ENCODE measurements around the gene OR4D2.
A peak's percentile ranks its signal among the peaks of the same experiment; 100 is the strongest.
"Not testable (repeated sequence)": the region's sequence is repeated elsewhere in the genome, so short reads cannot be mapped to it uniquely, and the experiment has no call there.

OR4D2 gene

GRCh38 chr17:58166682-58167081 lies at the start of gene OR4D2:
Gene OR4D2 (plus strand): TSS chr17:58166982. CDS start chr17:58169656, 2,674 bp downstream.
- no peak for DNase-seq (ENCODE audit: low read depth)

- DNase-seq (ENCODE audit: low read depth) = no peak
Measured at GRCh38 chr17:58117382-58117781, 49.4 kb upstream of the OR4D2 start.

- no peak for DNase-seq (ENCODE audit: low read depth)
Measured at GRCh38 chr17:58119491-58119890, 47.3 kb upstream of the OR4D2 start.

- DNase-seq (ENCODE audit: low read depth) = no peak
Measured at GRCh38 chr17:58120195-58120822, 46.5 kb upstream of the OR4D2 start.

GRCh38 chr17:58121925-58122324 lies 44.9 kb upstream of the OR4D2 start:
- peak; percentile 0 for DNase-seq (ENCODE audit: low read depth)

- DNase-seq (ENCODE audit: low read depth) = no peak
Measured at GRCh38 chr17:58127846-58128245, 38.9 kb upstream of the OR4D2 start.

GRCh38 chr17:58132697-58133096 lies 34.1 kb upstream of the OR4D2 start:
- not testable (repeated sequence) for DNase-seq (ENCODE audit: low read depth)

GRCh38 chr17:58136669-58137279 lies 30.0 kb upstream of the OR4D2 start:
- no peak for DNase-seq (ENCODE audit: low read depth)

- DNase-seq (ENCODE audit: low read depth) = no peak
Measured at GRCh38 chr17:58141505-58141904, 25.3 kb upstream of the OR4D2 start.

GRCh38 chr17:58143335-58143734 lies 23.4 kb upstream of the OR4D2 start:
- DNase-seq (ENCODE audit: low read depth) = not testable (repeated sequence)

GRCh38 chr17:58144801-58145200 lies 22.0 kb upstream of the OR4D2 start:
- no peak for DNase-seq (ENCODE audit: low read depth)

GRCh38 chr17:58147930-58148434 lies 18.8 kb upstream of the OR4D2 start, which contains the start of gene OR4D1:
Gene OR4D1 (plus strand): TSS chr17:58148384. CDS start chr17:58155154, 6,770 bp downstream.
- no peak for DNase-seq (ENCODE audit: low read depth)

- DNase-seq (ENCODE audit: low read depth) = no peak
Measured at GRCh38 chr17:58148609-58149008, 18.2 kb upstream of the OR4D2 start.

- DNase-seq (ENCODE audit: low read depth) = no peak
Measured at GRCh38 chr17:58150394-58150793, 16.4 kb upstream of the OR4D2 start.

GRCh38 chr17:58153046-58153445 lies 13.7 kb upstream of the OR4D2 start:
- DNase-seq (ENCODE audit: low read depth) = no peak

- DNase-seq (ENCODE audit: low read depth) = no peak
Measured at GRCh38 chr17:58153671-58154070, 13.1 kb upstream of the OR4D2 start.

GRCh38 chr17:58156839-58157803 lies 9.7 kb upstream of the OR4D2 start:
- DNase-seq (ENCODE audit: low read depth) = no peak

- no peak for DNase-seq (ENCODE audit: low read depth)
Measured at GRCh38 chr17:58158181-58158580, 8.6 kb upstream of the OR4D2 start.

GRCh38 chr17:58161566-58161965 lies 5.2 kb upstream of the OR4D2 start:
- DNase-seq (ENCODE audit: low read depth) = no peak

GRCh38 chr17:58165981-58166380 lies 801 bp upstream of the OR4D2 start:
- DNase-seq (ENCODE audit: low read depth) = no peak

GRCh38 chr17:58170622-58171021 lies 3.8 kb downstream of the OR4D2 start:
- no peak for DNase-seq (ENCODE audit: low read depth)

- DNase-seq (ENCODE audit: low read depth) = no peak
Measured at GRCh38 chr17:58172369-58173071, 5.7 kb downstream of the OR4D2 start.
